GM23338 (cell line): ENCODE results near the gene ELOVL6. TPM values are rescaled to one million over a fixed set of nuclear protein-coding genes. Genes with fewer than 3 reads are reported as not detected.

Experiments used
- ATAC-seq: fragments of 200-7000 bp; cut with Tn5 transposase; 3 replicates; pipeline ENCODE4 v1.9.1; 2020
- DNase-seq: peaks from one replicate; pipeline ENCODE4 v3.0.0-alpha.2; 2015; ENCODE audit warnings: low spot score
- H2AFZ ChIP-seq: fragments of 200-600 bp; sonication (generic); 2 replicates; pipeline ENCODE4 v1.8.0; 2016; ENCODE audit warnings: antibody characterized with exemption, mild to moderate bottlenecking, moderate library complexity
- H3F3A ChIP-seq: fragments of 200-600 bp; sonication (generic); replicated peaks from 2 replicates; pipeline ENCODE4 v1.8.0; 2017; ENCODE audit warnings: antibody characterized with exemption, mixed run types, low read depth
- H3K27ac ChIP-seq: fragments of 200-600 bp; sonication (generic); 2 replicates; pipeline ENCODE4 v1.6.1; 2016; ENCODE audit warnings: low read depth
- H3K27me3 ChIP-seq: fragments of 200-600 bp; sonication (generic); 2 replicates; pipeline ENCODE4 v1.8.0; 2016; ENCODE audit warnings: mild to moderate bottlenecking, mixed run types, moderate library complexity; ENCODE audit not compliant: insufficient read depth
- H3K36me3 ChIP-seq: fragments of 200-600 bp; sonication (generic); 2 replicates; pipeline ENCODE4 v1.8.0; 2016; ENCODE audit warnings: mild to moderate bottlenecking; ENCODE audit not compliant: insufficient read depth
- H3K4me1 ChIP-seq: fragments of 200-600 bp; sonication (generic); 2 replicates; pipeline ENCODE4 v1.8.0; 2016; ENCODE audit warnings: mild to moderate bottlenecking, moderate library complexity; ENCODE audit not compliant: insufficient read depth
- H3K4me2 ChIP-seq: fragments of 200-600 bp; sonication (generic); 2 replicates; pipeline ENCODE4 v1.7.1; 2017; ENCODE audit warnings: mixed run types
- H3K4me3 ChIP-seq: fragments of 200-600 bp; sonication (generic); 2 replicates; pipeline ENCODE4 v1.6.1; 2016; ENCODE audit warnings: mixed run types
- H3K79me2 ChIP-seq: fragments of 200-600 bp; sonication (generic); replicated peaks from 2 replicates; pipeline ENCODE4 v1.8.0; 2017; ENCODE audit warnings: mild to moderate bottlenecking; ENCODE audit not compliant: insufficient read depth
- H3K9me2 ChIP-seq: fragments of 200-600 bp; sonication (generic); 2 replicates; pipeline ENCODE4 v1.8.0; 2017; ENCODE audit not compliant: insufficient read depth
- H4K20me1 ChIP-seq: fragments of 200-600 bp; sonication (generic); replicated peaks from 2 replicates; pipeline ENCODE4 v1.8.0; 2017; ENCODE audit warnings: mild to moderate bottlenecking; ENCODE audit not compliant: insufficient read depth
- H3K27ac Mint-ChIP-seq: 2 replicates; pipeline ENCODE4 v1.8.0; 2020; ENCODE audit warnings: inconsistent platforms, mild to moderate bottlenecking, moderate library complexity, mixed read lengths
- H3K27me3 Mint-ChIP-seq: 3 replicates; pipeline ENCODE4 v1.8.0; 2022; ENCODE audit warnings: low read depth, mild to moderate bottlenecking, moderate library complexity, mixed read lengths, inconsistent platforms; ENCODE audit not compliant: insufficient read depth, poor library complexity
- H3K36me3 Mint-ChIP-seq: 3 replicates; pipeline ENCODE4 v1.8.0; 2021; ENCODE audit warnings: low read depth, mild to moderate bottlenecking, inconsistent platforms, moderate library complexity, mixed read lengths
- H3K4me1 Mint-ChIP-seq: 3 replicates; pipeline ENCODE4 v1.8.0; 2020; ENCODE audit warnings: mild to moderate bottlenecking, inconsistent platforms, mixed read lengths
- H3K4me3 Mint-ChIP-seq: 3 replicates; pipeline ENCODE4 v1.8.0; 2021; ENCODE audit warnings: moderate library complexity, mild to moderate bottlenecking, inconsistent platforms, mixed read lengths
- H3K9me3 Mint-ChIP-seq: 3 replicates; pipeline ENCODE4 v1.8.0; 2020; ENCODE audit warnings: moderate library complexity, mild to moderate bottlenecking, inconsistent platforms, mixed read lengths
- CREB1 ChIP-seq: fragments of 250-450 bp; sonication (Bioruptor Pico); IDR thresholded peaks from 2 replicates; pipeline ENCODE4 v1.5.0; 2020; ENCODE audit warnings: low read depth, mild to moderate bottlenecking, moderate library complexity
- CTCF ChIP-seq, 2 experiments: fragments of 200-600 bp in 1 of 2; sonication (generic) in 1 of 2; conservative IDR thresholded peaks; 2 replicates each; pipeline versions ENCODE4 v1.5.1 to v1.6.1; 2016 to 2017; ENCODE audit warnings: antibody characterized with exemption in 2 of 2, low read depth in 2 of 2, mild to moderate bottlenecking in 2 of 2, moderate library complexity in 1 of 2
- ETS1 ChIP-seq: IDR thresholded peaks from 2 replicates; pipeline ENCODE4 v1.6.1; 2016; ENCODE audit warnings: antibody characterized with exemption
- EZH2 ChIP-seq: fragments of 200-600 bp; sonication (generic); IDR thresholded peaks from one replicate; pipeline ENCODE4 v1.8.0; 2017; ENCODE audit warnings: antibody characterized with exemption, mild to moderate bottlenecking, low read depth; ENCODE audit not compliant: unreplicated experiment
- NANOG ChIP-seq: IDR thresholded peaks from 2 replicates; pipeline ENCODE4 v1.6.1; 2016; ENCODE audit warnings: antibody characterized with exemption, borderline replicate concordance
- POLR2AphosphoS5 ChIP-seq: IDR thresholded peaks from 2 replicates; pipeline ENCODE4 v1.6.1; 2016; ENCODE audit warnings: antibody characterized with exemption, low read depth
- REST ChIP-seq: IDR thresholded peaks from one replicate; pipeline ENCODE4 v1.6.1; 2018; ENCODE audit warnings: antibody characterized with exemption; ENCODE audit not compliant: unreplicated experiment
- ZNF114 ChIP-seq: fragments of 250-450 bp; sonication (Bioruptor Pico); IDR thresholded peaks from 2 replicates; pipeline ENCODE4 v1.5.0; 2020; ENCODE audit warnings: mild to moderate bottlenecking, moderate library complexity
- ZNF331 ChIP-seq: fragments of 250-450 bp; sonication (Bioruptor Pico); IDR thresholded peaks from 2 replicates; pipeline ENCODE4 v1.5.0; 2020; ENCODE audit warnings: low read depth, mild to moderate bottlenecking, moderate library complexity
- ZNF462 ChIP-seq: fragments of 250-450 bp; sonication (Bioruptor Pico); IDR thresholded peaks from 2 replicates; pipeline ENCODE4 v1.5.0; 2020; ENCODE audit warnings: mild to moderate bottlenecking, moderate library complexity
- polyA plus RNA-seq: library from polyadenylated mRNA; unstranded; fragments of >200 nt; fragmentation: Nextera tagmentation; extraction: Ambion mirVana; gene quantifications from 2 replicates; pipeline ENCODE4 v1.2.1, GENCODE V29; 2016
- total RNA-seq: library from RNA; depleted of rRNA; stranded (reverse); fragments of >200 nt; shearing (Covaris generic); gene quantifications from 2 replicates; pipeline ENCODE4 v1.2.3, GENCODE V29; 2014

The ELOVL6 gene
- total and polyA plus RNA-seq, 2 experiments from 2014 or later, result 82.7 to 89.5 TPM

- TF ChIP-seq CREB1 (CRISPR knock-in tag) (no peak), REST (no peak), EZH2 (no peak), ZNF331 (CRISPR knock-in tag) (no peak), CTCF (conservative IDR thresholded peaks at IDR 0.05; ENCODE audit: low read depth in 2 of 2) (no peak), ETS1 (no peak), ZNF114 (CRISPR knock-in tag) (no peak)
These were observed 42.8 kb downstream of the ELOVL6 start (continued) for GRCh38 chr4:110155654-110156053.

- no peaks in the 10 kb centered on the region for H3F3A ChIP-seq
- H3K27me3 Mint-ChIP-seq, result peaks cover 2% of the 10 kb centered on the region
- H3K4me3 Mint-ChIP-seq, result no peak overlapping the region
- no peaks in the 10 kb centered on the region for H3K36me3 ChIP-seq
- no peak overlapping the region for H2AFZ ChIP-seq
- no peak overlapping the region for H3K4me2 ChIP-seq
- no peak overlapping the region for H3K4me3 ChIP-seq
- peaks cover 18% of the 10 kb centered on the region for H4K20me1 ChIP-seq
- H3K9me2 ChIP-seq, result no peaks in the 10 kb centered on the region
- peaks cover 92% of the 10 kb centered on the region for H3K79me2 ChIP-seq
- no peak for ATAC-seq
- H3K36me3 Mint-ChIP-seq, result peaks cover 3% of the 10 kb centered on the region; the same call in 2 of the 3 replicates
- DNase-seq, result no peak
- no peaks in the 10 kb centered on the region for H3K27me3 ChIP-seq
- H3K27ac Mint-ChIP-seq, result no peak overlapping the region
- no peaks in the 10 kb centered on the region; the same call in 2 of the 3 replicates for H3K4me1 Mint-ChIP-seq
- H3K4me1 ChIP-seq, result no peaks in the 10 kb centered on the region
- no peaks in the 10 kb centered on the region for H3K9me3 Mint-ChIP-seq
- H3K27ac ChIP-seq, result no peak overlapping the region
- TF ChIP-seq NANOG, result no peak
- TF ChIP-seq CREB1 (CRISPR knock-in tag), result no peak
- no peak for TF ChIP-seq ZNF462 (CRISPR knock-in tag)
- no peak for TF ChIP-seq POLR2AphosphoS5
- TF ChIP-seq ZNF114 (CRISPR knock-in tag), result no peak
- TF ChIP-seq CTCF (conservative IDR thresholded peaks at IDR 0.05; ENCODE audit: low read depth in 2 of 2), result no peak
These were observed 43.8 kb downstream of the ELOVL6 start for GRCh38 chr4:110154582-110154981.
